ENCODE data around the gene FAM184A. TPM values are rescaled to one million over a fixed set of nuclear protein-coding genes. Genes with fewer than 3 reads are reported as not detected.
"Not testable (repeated sequence)": the region's sequence is repeated elsewhere in the genome, so short reads cannot be mapped to it uniquely, and the experiment has no call there.

Gene FAM184A
- total RNA-seq, 1 experiment from 2014 or later, result 4.1 TPM

DNA sequence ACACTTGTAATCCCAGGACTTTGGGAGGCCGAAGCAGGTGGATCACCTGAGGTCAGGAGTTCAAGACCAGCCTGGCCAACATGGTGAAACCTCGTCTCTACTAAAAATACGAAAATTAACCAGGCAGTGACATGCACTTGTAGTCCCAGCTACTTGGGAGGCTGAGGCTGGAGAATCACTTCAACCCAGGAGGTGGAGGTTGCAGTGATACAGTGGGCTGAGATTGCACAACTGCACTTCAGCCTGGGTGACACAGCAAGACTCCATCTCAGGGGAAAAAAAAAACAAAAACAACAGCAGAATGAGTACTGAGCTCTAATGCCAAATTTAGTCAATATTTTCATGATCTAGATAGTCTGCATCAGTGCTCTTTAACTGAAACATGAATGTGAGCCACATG is 81.0 kb downstream of the FAM184A start:
- DNase-seq (ENCODE audit: low read depth, low spot score); in situ Hi-C loops (cut with HindIII; ENCODE audit: low pct_unique_long_range_greater_than_20kb, low sequenced_read_pairs): not testable (repeated sequence)

DNA sequence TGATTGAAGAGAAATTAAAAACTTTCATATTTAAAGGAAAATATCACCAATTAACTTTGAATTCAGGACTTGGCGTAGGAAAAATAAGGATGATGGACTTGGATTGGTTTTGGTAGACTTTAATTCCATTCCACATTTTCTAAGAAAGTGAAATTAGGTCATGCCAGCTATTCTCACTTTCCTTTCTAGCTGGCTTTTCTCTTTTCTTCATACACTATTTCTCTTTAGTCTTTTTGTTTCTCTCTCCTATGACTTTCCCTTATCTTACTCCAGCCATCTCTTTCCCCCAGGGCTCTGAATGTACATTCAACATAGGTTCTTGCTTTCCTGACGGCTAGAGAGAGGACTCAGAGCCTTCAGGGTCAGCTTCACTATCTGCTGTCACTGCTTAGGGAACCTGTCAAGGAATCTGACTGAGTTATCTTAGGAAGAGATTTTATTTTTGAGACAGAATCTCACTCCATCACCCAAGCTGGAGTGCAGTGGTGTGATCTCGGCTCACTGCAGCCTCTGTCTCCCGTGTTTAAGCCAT is 82.1 kb downstream of the FAM184A start:
- no peak for DNase-seq (ENCODE audit: low read depth, low spot score)
- in situ Hi-C loops (cut with HindIII; ENCODE audit: low pct_unique_long_range_greater_than_20kb, low sequenced_read_pairs), result no loop called here

DNA sequence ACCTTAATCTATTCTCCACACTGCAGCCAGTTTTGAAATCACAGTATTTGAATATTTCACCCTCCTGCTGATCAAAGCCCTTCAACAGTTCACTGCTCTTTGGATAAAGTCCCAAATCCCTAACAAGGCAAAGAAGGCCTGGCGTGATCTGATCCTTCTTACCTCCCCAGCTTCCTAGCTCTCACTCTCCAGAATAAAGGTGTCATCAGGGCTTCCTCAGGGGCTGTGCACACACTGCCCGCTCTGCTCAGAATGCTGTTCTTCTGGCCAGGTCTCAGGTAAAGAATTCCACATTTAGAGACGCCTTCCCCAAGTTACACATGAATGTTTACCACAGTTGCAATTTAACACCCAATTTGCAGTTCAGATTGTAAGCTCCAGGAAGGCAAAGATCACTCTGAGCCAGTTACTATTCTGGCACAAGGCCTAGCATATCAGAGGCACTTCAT is 84.6 kb downstream of the FAM184A start:
- in situ Hi-C loops (cut with HindIII; ENCODE audit: low pct_unique_long_range_greater_than_20kb, low sequenced_read_pairs), result no loop called here
- DNase-seq (ENCODE audit: low read depth, low spot score), result no peak

DNA sequence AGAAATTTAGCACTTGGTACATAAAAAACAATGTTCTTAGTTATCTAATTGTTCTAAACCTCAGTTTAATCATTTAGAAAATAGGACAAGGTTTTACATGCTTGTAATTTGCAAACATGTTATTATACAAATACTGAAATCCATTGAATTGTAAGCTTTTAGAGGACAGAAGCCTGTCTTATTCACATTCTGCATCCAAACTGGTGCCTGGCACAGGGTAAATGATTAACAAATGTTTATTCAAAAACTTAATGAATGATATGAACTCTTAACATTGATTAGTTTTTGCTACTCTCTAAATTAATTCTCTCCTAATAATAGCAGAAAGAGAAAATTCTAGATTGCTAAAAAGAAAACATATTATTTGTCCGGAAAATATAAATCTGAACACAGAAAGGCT is 85.1 kb downstream of the FAM184A start:
- no peak for DNase-seq (ENCODE audit: low read depth, low spot score)
- in situ Hi-C loops (cut with HindIII; ENCODE audit: low pct_unique_long_range_greater_than_20kb, low sequenced_read_pairs), result no loop called here

DNA sequence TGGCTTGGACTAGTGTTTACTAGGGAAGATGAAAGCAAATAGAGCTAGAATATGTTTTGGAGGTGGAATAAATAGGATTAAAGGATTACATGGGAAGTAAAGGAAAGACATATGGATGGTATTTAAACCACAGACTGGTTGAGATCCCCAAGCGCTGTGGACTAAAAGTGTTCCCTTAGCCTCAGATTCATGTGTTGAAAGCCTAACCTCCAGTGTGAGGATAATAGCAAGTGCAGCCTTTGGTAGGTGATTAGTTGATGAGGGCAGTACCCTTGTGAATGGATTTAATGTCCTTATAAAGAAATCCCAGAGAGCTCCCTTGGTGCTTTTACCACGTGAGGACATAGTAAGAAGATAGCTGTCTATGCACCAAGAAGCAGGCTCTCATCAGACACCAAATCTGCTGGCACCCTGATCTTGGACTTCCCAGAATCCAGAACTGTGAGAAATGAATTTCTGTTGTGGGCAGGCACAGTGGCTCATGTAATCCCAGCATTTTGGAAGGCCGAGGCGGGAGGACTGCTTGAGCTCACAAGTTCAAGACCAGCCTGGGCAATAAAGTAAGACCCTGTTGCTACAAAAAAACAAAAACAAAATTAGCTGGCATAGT is 86.2 kb downstream of the FAM184A start:
- no peak for DNase-seq (ENCODE audit: low read depth, low spot score)
- in situ Hi-C loops (cut with HindIII; ENCODE audit: low pct_unique_long_range_greater_than_20kb, low sequenced_read_pairs), result no loop called here

DNA sequence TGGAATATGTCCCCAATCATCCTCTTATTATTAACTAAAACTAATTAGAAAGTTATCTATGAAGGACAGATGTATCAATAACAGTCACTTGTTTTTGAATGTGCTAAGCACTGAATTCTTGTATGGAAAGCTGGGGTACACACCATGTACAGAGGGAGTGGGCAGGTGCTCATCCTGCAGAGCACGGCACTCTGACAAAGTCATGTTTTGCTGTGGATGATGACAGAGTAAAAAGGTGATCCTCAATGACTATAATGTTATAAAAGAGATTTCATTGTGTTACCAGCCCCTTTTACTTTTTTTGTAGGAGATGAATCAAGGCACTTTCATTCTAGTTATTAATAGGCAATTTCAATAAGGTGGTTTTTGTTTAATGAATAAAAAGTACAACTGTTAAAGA is 92.2 kb downstream of the FAM184A start:
- in situ Hi-C loops (cut with HindIII; ENCODE audit: low pct_unique_long_range_greater_than_20kb, low sequenced_read_pairs), result no loop called here
- DNase-seq (ENCODE audit: low read depth, low spot score), result no peak

DNA sequence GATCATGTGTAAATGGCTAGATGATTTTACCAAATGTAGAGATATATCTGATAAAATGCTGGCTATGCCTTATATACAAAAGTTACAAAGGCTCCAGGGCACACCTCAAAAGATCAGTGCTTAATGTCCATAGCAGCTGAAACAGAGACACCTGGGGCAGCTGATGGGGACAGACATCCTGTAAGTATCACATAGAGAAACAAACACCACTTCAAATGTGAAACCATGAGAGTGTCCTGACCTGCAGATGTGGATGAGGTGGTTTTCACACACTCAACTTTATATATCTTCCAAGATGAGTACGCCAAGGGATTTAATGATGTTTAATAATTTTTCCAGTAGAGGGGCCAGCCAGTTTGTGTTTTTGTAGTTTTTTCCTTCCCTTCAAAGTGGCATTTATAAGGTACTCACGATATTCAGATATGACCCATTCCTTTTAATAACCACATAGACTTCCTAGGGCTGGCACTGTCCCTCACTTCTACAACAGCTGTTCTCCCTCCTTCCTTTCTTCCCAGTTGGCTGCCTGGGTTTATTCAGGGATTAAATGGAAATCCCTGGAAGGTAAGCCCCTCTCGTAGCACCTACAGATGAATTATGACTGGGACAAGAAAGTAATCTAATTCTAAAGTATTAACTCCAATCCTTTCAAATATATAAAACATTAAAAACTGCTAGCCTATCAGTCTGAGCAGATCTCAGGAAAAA is 93.2 kb downstream of the FAM184A start:
- in situ Hi-C loops (cut with HindIII; ENCODE audit: low pct_unique_long_range_greater_than_20kb, low sequenced_read_pairs), result no loop called here
- DNase-seq (ENCODE audit: low read depth, low spot score), result no peak

DNA sequence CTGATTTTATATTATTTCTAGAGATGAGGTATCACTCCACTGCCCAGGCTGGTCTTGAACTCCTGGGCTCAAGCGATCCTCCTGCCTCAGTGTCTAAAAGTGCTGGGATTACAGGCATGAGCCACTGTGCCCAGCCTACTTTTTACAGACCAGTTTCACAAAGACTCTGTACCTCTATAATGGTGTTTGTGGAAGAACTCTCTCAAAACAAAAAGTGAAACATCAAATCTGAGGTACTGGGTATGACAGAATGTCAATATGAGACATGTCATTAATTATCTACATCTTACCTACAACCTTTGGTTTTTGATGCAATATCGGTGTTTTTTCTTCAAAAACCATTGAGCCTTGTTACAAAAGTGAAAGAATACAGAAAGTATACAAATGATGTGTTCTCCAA is 94.1 kb downstream of the FAM184A start:
- no peak for DNase-seq (ENCODE audit: low read depth, low spot score)
- in situ Hi-C loops (cut with HindIII; ENCODE audit: low pct_unique_long_range_greater_than_20kb, low sequenced_read_pairs), result no loop called here

DNA sequence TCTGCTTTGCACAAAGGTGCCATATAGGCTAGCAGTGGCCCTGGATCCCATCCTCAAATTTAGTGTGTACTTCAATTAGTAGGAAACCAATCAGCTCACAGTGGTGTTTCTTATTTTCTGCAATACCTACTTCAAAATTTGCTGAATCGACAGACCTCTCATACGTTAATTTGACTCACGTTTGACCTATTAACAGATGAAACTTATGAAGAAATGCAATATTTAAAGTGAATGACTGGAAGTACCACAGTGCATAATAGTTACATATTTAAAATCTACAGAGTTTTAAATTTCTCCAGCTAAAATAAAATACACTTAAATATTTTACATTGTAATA is 95.9 kb downstream of the FAM184A start:
- DNase-seq (ENCODE audit: low read depth, low spot score), result no peak
- in situ Hi-C loops (cut with HindIII; ENCODE audit: low pct_unique_long_range_greater_than_20kb, low sequenced_read_pairs), result no loop called here

DNA sequence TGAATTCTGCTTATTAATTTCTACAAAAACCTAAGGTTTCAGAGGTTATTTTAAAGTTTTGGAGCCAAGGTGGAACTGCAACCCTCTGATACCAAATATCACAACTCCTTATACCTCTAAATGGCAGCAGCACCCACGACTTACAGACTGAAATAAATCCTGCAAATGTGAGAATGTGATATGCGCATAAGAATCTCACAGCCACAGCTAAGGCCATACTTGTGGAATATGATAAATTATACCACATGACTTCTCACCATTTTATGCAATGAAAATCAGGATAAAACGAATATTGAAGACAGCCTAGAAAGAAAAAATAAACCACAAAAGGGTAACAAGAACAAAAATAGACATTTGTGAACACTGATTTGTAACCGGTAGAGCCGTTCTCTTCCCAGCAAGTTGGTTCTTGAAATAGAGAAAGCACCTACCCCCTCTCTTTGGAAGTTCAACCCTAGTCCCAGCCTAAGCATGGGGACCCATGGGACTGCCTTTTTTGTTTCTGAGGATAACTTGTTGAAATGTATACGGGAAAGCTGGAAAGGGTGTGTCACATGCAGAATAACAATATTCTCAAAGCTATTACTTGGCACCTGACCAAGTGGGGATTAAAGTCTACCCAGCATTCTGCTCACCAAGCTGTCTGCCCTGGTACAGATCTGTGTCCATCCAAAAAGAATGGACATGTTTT is 96.4 kb downstream of the FAM184A start:
- no peak for DNase-seq (ENCODE audit: low read depth, low spot score)
- in situ Hi-C loops (cut with HindIII; ENCODE audit: low pct_unique_long_range_greater_than_20kb, low sequenced_read_pairs), result no loop called here

DNA sequence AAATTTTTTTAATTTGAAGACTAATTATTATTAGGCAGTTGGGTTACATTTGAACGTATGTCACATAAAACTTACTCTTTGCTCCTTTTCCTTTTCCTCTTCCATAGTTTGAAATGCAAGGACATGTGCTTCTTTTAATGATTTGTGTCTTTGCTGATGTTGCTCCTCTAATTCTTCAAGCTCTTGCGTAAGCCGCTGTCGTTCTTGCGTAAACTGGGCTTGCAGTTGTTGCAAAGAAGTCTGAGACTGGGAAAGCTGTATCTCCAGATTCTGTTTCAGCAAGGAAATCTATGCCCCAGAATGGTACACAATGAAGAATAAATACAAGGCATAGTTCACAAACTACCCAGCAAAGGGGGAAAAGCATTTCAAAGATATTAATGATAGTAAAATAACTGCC is 98.4 kb downstream of the FAM184A start:
- no peak for DNase-seq (ENCODE audit: low read depth, low spot score)
- in situ Hi-C loops (cut with HindIII; ENCODE audit: low pct_unique_long_range_greater_than_20kb, low sequenced_read_pairs), result no loop called here

DNA sequence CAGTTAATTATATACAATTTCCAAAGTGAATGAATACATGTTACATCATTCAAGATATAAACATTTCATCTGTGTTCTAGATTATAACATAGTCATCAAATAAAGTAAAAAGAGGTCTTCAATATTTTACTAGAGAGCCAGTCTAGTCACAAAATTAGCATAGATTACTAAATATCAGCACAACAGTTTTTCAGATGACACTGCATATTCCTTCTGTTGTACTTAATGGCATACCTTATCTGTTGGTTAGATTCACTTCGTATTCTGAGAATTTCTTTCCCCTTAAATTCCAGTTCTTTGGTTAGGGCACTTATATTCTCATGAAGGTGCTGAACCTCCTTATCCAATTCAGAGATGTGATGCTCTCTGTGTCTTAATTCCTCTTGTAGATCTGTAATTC is 103.7 kb downstream of the FAM184A start:
- DNase-seq (ENCODE audit: low read depth, low spot score), result no peak
- in situ Hi-C loops (cut with HindIII; ENCODE audit: low pct_unique_long_range_greater_than_20kb, low sequenced_read_pairs), result no loop called here

DNA sequence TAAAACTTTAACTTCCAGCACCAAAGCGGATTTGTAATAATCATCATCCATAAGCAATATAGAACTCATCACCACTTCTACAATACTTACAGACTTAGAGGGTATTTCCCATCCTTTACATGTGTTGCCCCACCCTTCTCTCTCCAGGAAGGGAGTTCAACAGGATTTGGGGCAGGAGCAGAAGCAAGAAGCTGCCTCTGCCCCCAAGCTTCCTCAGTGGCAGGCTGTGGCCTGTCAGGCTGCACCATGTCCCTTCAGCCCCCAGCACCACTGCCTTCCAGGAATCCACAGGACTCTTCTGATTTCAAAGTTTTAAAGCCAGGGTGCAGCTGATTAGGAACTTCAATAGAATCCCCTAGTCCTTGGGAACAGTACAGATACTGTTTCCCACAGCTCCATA is 106.8 kb downstream of the FAM184A start:
- DNase-seq (ENCODE audit: low read depth, low spot score), result no peak

DNA sequence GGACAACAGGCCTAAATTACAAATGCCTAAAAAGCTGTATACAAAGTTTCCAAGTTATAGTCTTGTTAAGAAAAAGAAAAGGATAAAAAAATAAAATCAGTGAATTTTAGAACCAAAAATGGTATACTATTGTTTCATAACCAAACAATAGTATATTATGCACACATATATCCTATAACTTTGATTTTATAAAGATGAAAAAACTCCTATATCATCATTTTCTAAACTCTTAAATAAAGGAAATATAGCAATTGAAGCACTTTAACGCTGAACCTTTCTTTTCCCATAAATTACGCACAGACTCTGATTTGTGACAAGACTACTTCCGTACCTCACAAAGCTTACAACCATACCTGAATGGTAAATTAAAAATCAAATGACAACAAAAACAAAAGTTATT is 107.6 kb downstream of the FAM184A start:
- in situ Hi-C loops (cut with HindIII; ENCODE audit: low pct_unique_long_range_greater_than_20kb, low sequenced_read_pairs), result no loop called here
- DNase-seq (ENCODE audit: low read depth, low spot score), result no peak

More for the DNA sequence above, 106.8 kb downstream of the FAM184A start:
- in situ Hi-C loops (cut with HindIII; ENCODE audit: low pct_unique_long_range_greater_than_20kb, low sequenced_read_pairs), result no loop called here

DNA sequence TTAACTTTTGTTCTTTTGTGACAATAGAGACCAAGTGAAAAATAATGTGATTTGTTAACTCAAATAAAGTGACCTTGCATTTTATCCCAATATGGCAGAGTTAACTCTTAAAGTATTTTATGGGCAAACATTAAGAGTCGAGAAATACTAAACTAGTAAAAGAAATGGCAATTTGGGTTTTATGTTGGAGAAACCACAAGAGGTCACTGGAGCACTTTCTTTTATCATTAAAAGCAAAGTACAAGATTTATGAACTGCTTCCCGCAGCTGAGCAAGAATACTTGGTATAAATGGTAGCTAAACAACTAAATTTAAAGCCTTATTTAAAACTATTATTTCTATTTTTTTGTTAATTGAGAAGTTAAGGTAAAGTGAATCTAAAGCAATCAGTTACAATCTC is 110.0 kb downstream of the FAM184A start:
- DNase-seq (ENCODE audit: low read depth, low spot score), result peak; percentile 54
- in situ Hi-C loops (cut with HindIII; ENCODE audit: low pct_unique_long_range_greater_than_20kb, low sequenced_read_pairs), result no loop called here

DNA sequence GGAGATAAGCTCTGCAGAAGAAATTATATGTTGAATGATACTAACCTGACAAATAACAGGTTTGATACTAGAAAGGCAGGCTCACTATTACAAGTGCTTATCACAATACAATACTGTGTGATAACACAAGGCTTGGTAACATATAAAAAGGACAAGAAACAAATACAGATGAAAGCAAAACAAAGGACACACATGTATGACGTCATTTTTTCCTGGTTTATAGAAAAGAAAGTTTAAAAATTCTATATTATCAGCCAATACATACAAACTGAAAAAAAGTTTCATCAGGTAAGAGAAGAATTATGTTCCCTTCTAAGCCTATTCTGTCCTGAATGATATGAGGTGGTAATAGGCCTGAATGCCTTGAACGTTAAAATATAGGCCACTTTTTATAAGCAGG is 111.2 kb downstream of the FAM184A start:
- DNase-seq (ENCODE audit: low read depth, low spot score), result no peak
- in situ Hi-C loops (cut with HindIII; ENCODE audit: low pct_unique_long_range_greater_than_20kb, low sequenced_read_pairs), result no loop called here

DNA sequence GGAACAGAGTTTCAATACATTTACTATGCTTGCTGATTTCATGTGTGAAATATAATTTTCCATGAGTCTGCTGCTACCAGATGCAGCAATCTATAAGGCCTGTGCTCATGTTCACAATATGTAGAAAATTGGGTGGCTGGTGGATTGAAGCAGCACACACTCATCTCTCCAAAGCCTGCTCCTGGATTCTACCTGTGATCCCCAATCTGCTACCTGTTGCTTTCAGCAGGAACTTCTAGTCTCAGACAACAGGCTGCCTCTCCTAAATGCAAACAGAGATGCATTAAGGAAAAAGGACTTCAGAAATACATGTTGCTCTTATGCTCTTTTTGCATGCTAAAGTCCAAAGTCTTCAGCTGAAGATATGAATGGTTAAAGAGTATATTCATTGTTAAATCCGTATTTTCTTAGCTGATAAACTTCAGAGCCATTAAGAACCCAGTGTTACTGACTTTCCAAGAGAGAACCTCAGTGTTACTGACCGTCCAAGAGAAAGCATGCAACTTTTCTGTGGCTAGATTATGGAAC is 112.6 kb downstream of the FAM184A start:
- in situ Hi-C loops (cut with HindIII; ENCODE audit: low pct_unique_long_range_greater_than_20kb, low sequenced_read_pairs), result no loop called here
- no peak for DNase-seq (ENCODE audit: low read depth, low spot score)

DNA sequence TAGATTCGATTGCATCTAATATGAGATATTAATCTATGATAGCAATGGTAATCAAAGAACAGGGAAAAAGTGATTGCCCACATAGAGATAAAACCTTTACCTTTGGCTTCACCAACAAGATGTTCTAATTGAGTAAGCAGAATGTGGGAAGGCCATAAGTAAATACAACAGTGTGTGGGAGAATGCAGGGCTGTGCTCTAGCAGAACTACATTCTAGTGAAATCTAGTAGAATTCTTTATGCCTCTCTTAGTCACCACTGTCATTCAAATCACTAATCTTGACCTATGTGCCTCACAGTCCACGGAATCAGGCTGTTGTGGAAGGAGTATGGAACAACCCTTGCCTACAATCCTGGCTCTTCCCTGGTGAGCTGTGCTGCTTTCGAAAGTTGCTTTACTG is 113.1 kb downstream of the FAM184A start:
- in situ Hi-C loops (cut with HindIII; ENCODE audit: low pct_unique_long_range_greater_than_20kb, low sequenced_read_pairs), result no loop called here

DNA sequence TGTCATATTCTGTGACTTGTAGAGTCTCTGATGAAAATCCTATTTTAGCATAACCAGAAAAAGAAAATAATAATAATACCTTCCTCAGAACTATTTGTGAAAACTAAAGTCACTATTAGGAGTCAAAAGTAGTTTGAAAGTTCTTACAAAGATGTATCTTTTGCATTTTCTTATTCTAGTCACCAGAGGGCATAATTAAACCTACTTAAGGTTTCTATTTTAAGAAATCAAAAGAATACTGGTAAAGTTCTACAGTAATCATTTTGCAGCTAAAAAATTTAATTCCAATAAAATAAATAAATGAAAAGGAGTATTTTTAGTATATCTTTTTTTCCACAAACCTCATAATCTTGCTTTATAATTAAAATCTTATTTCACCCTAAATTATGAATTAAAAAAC is 115.5 kb downstream of the FAM184A start:
- in situ Hi-C loops (cut with HindIII; ENCODE audit: low pct_unique_long_range_greater_than_20kb, low sequenced_read_pairs), result no loop called here
- peak; percentile 33 for DNase-seq (ENCODE audit: low read depth, low spot score)

More for the DNA sequence above, 113.1 kb downstream of the FAM184A start:
- DNase-seq (ENCODE audit: low read depth, low spot score), result no peak
